ENCODE data around the gene HELZ. TPM values are rescaled to one million over a fixed set of nuclear protein-coding genes. Genes with fewer than 3 reads are reported as not detected.

Gene HELZ
- total RNA-seq, 1 experiment from 2014 or later, result 49.8 TPM

GRCh38 chr17:67161573-67161972, 83.4 kb downstream of the HELZ start:
- Histone ChIP-seq H2BK120ac (ENCODE audit: low read depth, low read length, poor library complexity, severe bottlenecking) (no peak overlapping the region), H3K4me2 (ENCODE audit: insufficient read depth, insufficient read length, low read length) (no peak overlapping the region), H2AFZ (ENCODE audit: low read length) (no peak overlapping the region), H3K79me2 (ENCODE audit: insufficient read depth, low read length) (no peaks in the 10 kb centered on the region), H3K27me3 (ENCODE audit: insufficient read depth, low read length) (no peaks in the 10 kb centered on the region), H3K9me3 (ENCODE audit: control insufficient read depth, low read depth, low read length) (no peaks in the 10 kb centered on the region), H2BK20ac (ENCODE audit: low read depth, low read length, poor library complexity, severe bottlenecking) (no peak overlapping the region), H3K27ac (ENCODE audit: insufficient read length, low read depth, low read length) (no peak overlapping the region), H4K20me1 (ENCODE audit: control insufficient read depth, insufficient read depth, insufficient read length) (no peaks in the 10 kb centered on the region), H4K8ac (replicated peaks; ENCODE audit: insufficient read length, low read depth, low read length) (no peak overlapping the region), H4K91ac (ENCODE audit: insufficient read length, low read depth, low read length) (no peak overlapping the region), H3K14ac (ENCODE audit: insufficient read depth, low read length) (no peak overlapping the region), H3K9ac (ENCODE audit: extremely low read depth, insufficient read length, low read length) (no peak overlapping the region), H3K23ac (ENCODE audit: insufficient read length, low read depth, low read length) (no peak overlapping the region), H2BK5ac (ENCODE audit: insufficient read length, low read length) (no peak overlapping the region), H3T11ph (ENCODE audit: low read length) (no peak overlapping the region), H2BK15ac (ENCODE audit: low read depth, low read length) (no peak overlapping the region), H3K23me2 (ENCODE audit: insufficient read length, low read depth, low read length, poor library complexity, severe bottlenecking) (no peaks in the 10 kb centered on the region), H3K56ac (ENCODE audit: insufficient read length, low read depth, low read length) (no peak overlapping the region), H3K79me1 (ENCODE audit: insufficient read depth, low read depth, low read length, poor library complexity, severe bottlenecking) (no peaks in the 10 kb centered on the region), H4K5ac (ENCODE audit: insufficient read length, low read depth, low read length) (no peak overlapping the region), H3K4me1 (ENCODE audit: insufficient read depth, low read length) (no peaks in the 10 kb centered on the region), H3K18ac (ENCODE audit: insufficient read length, low read depth, low read length) (no peak overlapping the region), H3K4ac (ENCODE audit: low read depth, low read length) (no peak overlapping the region), H2AK5ac (ENCODE audit: insufficient read length, low read length) (no peak overlapping the region), H2BK12ac (ENCODE audit: insufficient read length, low read depth, low read length) (no peak overlapping the region)
- Mint-ChIP-seq H3K27ac (no peak overlapping the region), H3K27me3 (ENCODE audit: low read depth) (no peaks in the 10 kb centered on the region), H3K9me3 (no peaks in the 10 kb centered on the region), H3K4me1 (peaks cover 0 to under 1% of the 10 kb centered on the region in 2 experiments; a peak in 1 of 4 replicates), H3K4me3 (no peak overlapping the region), H3K36me3 (ENCODE audit: insufficient read depth in 1 of 3, low read depth in 3 of 3) (peaks cover under 1 to 36% (median 27%) of the 10 kb centered on the region in 3 experiments; a peak in 5 of 7 replicates)
- no peak for TF ChIP-seq CTCF (conservative IDR thresholded peaks at IDR 0.05)
- WGBS (ENCODE audit: extremely low coverage, insufficient read length, low lambda C conversion rate), result no CpG with 5 or more reads among the region's 3 CpGs
- no peak for DNase-seq

Data from H9 (cell line).